LNCAP (cell line): ENCODE measurements around the gene RNF187.

ENCODE experiments used
- TF ChIP-seq, protein P1 (sequence below): fragments of 450-650 bp; IDR thresholded peaks from 2 replicates; pipeline ENCODE4 v1.5.1; 2017; ENCODE audit warnings: mild to moderate bottlenecking

RNF187 gene

DNA sequence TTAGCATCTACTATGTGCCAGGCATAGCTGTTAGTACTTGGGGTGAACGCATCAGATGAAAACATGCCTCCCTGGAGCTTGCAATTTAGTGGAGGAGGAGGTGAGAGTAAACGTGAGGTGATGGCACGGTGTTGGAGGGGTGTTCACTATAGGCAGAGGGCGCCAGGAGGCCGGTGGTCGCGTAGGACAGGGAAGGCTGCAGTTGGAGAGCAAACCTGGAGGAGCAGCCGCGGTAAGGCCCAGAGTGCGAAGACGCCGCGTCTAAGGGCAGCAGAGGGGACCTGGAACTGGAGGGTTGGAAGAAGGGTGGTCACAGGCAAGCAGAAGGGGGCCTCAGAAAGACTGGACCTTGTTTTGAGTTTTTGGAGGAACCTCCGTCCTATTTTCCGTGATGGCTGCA is 40.3 kb upstream of the RNF187 start:
- TF ChIP-seq, protein P1, sequence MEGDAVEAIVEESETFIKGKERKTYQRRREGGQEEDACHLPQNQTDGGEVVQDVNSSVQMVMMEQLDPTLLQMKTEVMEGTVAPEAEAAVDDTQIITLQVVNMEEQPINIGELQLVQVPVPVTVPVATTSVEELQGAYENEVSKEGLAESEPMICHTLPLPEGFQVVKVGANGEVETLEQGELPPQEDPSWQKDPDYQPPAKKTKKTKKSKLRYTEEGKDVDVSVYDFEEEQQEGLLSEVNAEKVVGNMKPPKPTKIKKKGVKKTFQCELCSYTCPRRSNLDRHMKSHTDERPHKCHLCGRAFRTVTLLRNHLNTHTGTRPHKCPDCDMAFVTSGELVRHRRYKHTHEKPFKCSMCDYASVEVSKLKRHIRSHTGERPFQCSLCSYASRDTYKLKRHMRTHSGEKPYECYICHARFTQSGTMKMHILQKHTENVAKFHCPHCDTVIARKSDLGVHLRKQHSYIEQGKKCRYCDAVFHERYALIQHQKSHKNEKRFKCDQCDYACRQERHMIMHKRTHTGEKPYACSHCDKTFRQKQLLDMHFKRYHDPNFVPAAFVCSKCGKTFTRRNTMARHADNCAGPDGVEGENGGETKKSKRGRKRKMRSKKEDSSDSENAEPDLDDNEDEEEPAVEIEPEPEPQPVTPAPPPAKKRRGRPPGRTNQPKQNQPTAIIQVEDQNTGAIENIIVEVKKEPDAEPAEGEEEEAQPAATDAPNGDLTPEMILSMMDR: no peak

DNA sequence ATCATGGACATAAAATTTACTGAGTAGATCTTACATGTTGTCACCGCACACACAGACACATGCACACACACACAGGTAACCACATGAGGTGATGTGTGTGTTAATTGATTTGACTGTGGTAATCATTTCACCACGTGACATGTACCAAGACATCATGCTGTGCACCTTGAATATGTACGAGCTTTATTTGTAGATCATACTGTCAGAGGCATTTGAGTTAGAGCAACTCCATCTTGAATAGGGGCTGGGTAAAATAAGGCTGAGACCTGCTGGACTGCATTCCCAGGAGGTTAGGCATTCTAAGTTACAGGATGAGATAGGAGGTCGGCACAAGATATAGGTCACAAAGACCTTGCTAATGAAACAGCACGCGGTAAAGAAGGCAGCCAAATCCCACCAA is 38.8 kb upstream of the RNF187 start:
- TF ChIP-seq, protein P1: no peak

DNA sequence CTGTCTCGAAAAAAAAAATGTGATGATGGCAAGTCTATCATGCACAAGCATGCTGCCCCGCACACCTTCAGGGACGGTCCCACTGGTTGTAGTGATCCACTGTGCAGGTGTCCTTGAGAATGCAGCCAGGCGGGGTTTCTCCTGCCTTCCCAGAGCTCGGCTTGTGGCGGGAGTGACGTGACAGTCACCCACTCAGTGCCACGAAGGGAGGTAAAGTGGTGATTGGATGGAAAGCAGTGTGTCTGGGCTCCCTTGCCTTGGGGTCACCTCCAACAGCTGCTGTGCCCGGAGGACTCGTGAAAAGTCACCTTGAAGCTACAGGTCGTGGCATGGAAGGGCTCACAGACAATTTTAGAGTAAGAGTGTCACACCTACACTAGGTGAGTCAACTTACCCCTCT is 37.0 kb upstream of the RNF187 start:
- TF ChIP-seq, protein P1: no peak

DNA sequence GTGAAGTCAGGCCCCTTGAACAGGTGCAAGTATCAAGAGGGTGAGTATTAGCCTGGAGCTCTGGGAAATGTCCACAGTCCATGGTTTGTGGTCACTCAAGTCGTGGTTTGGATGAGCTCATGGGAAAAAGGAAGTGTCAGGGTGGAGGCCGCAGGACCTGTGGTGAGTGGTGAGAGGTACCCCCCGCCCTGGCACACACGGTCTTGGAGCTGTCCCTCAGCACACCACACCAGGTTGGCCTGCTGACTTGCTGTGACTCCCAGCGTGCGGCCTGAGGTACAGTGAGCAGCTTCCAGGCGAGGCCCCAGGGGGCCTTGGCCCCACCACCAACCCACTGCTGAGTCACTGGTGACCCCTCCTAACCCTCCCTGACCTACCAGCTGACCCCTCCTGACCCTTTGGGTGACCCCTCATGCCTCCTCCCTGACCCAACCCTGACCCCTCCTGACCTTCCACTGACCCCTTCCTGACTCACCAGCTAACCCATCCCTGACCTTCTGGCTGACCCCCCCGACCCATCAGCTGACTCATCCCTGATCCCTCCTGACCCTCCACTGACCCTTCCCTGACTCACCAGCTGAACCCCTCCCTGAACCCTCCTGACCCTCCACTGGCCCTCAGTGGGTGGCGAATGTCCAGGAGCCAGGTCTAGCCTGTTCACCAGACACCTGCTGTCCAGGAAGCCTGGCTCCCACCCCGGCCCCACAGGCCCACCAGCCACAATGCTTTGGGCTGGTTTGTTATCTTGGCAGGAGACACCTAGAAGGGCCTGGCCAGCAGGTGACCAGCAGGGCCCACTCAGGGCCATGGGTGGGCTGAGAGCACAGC is 34.8 kb upstream of the RNF187 start:
- TF ChIP-seq, protein P1: no peak

DNA sequence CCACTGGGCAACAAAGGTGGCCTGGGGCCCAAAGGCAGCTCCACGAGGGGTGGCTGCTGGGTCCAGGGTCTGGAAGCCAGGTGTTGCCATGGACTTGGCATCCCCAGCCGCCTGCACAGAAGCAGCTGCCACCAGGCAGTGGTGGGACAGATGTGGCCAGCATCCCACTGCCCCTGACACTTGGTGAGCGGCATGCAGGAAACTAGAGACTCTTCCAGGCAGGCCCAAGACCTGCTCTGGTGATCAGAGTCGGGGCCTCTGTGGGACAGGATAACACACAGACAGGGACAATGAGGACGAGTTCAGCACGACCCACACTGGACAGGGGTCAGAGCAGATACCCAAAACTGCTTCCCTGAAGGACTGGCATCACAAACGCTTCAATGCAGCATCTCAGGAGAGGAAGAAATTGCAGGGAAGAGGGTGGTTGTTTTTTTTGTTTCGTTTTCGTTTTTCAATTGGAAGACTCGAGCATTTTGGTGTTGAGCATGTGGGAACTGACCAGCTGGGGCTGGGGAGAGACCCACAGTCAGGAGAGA is 34.1 kb upstream of the RNF187 start:
- TF ChIP-seq, protein P1: no peak

DNA sequence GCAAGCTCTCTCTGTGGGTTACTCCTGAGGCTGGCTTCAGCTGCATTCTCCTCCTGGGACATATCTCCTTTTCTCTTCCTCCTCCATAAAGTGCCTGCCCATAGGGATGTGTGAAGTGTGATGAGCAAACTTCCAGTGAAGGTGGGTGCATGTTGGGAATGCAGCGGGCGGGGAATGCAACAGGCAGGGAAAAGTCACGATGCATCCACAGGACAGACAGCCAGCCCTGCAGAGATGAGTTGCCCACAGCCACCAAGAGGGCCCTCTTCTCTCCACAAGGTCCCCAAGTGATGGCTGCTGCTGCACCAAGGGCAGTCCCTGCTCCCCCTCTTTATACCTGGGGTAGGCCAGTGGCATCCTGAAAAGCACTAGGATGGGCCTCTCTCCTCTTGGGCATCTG is 33.6 kb upstream of the RNF187 start:
- TF ChIP-seq, protein P1: no peak

DNA sequence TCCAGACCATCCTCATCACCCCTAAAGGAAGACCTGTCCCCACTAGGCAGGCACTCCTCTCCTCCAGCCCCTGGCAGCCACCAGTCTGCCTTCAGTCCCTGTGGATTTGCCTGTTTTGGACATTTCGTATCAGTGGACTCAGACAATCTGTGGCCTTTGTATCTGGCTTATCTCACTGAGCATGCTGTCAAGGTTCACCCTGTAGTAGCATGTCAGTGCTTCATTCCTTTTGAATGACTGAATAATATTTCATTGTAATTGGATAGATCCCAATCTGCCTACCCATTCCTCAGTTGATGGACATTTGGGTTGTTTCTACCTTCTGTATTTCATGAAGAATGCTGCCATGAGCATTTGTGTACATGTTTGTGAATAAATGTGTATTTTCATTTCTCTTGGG is 32.9 kb upstream of the RNF187 start:
- TF ChIP-seq, protein P1: no peak
